NCI-H748 (cell line): Measurements from ENCODE around the gene CPEB1.

Source experiments
- DNase-seq: peaks from one replicate; lab custom pipeline; 2025; ENCODE audit not compliant: unreplicated experiment; lab: John Stamatoyannopoulos, UW

Gene CPEB1

DNA sequence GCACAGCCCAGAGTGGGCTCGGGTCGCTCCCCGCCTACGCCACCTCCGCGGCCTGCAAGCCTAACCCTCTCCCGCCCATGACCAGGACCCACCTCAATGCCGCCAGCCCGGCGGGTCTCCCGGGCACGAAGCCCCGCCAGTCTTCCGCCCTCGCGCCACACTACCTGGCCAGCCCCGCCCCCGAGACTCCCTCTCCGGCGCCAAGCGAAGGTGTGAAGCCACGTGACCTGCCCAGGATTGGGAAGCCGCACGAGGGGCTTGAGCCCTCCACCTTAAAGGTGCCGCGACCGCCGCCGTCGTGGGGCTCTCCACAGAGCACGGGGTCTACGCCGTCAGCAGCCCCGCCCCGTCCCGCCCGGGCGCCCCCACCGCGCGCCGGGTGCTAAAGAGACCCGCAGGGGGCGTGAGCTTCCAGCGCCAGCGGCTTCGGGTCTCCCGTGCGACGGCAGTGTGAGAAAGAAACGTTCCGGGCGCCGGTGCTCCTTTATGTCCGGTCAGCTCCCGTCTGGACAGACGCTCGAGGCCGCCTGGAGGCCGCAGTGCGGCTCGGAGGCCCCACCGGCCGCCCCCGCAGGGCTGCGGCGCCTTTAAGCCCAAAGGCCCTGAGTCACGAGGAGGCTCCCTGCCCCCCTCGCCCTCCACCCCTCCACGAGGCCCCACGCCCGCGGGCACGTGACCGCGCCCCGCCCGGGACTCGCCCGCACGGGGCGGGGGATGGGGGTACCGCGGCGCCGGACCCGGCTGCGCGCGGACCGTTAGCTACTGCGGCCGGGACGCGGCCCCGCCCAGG is at the start of gene CPEB1:
Gene CPEB1 (minus strand): TSS at position 319 of the 790 bp plus-strand sequence. CDS start 18,904 bp downstream, outside the sequence.
- DNase-seq: peak; percentile 31

DNA sequence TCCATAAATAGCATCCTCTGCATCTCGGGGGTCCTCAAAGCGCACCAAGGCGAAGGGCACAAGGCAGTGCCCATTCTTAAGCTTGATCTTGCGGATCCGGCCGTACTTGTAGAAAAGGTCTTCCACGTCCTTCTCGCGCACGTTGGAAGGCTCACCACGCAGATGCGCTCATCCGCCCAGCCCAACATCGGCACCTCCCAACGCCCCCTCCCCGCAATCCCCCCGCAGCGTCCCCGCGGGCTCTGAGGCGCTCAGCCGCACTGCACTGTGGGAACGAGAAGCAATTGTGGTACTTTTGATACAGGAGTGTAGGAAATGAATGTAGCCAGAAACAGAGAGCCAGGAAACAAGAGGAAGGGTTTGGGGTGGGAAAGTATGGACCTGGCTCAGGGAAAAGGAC is 45.0 kb upstream of the CPEB1 start:
- no peak for DNase-seq

- no peak for DNase-seq
Measured at GRCh38 chr15:82689147-82689546, 42.0 kb upstream of the CPEB1 start.

DNA sequence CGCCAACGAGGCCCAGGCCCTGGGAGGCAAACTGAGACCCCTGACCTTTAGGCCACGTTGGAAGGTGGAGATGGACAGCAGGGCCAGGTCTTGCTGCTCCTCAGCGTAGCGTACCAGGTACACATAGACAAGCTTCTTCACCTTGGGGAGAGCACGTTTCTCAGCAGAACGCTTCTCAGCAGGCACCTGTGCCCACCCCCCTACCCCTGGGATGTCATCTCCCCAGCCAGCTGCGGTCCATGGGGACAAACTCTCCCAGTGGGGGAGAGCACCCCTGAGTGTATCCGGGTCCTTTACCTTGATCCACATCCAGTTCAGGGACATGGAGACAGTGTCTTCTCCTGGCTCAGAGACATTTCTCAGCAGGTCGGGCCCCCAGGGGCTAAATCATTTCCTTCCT is 41.5 kb upstream of the CPEB1 start:
- no peak for DNase-seq

DNA sequence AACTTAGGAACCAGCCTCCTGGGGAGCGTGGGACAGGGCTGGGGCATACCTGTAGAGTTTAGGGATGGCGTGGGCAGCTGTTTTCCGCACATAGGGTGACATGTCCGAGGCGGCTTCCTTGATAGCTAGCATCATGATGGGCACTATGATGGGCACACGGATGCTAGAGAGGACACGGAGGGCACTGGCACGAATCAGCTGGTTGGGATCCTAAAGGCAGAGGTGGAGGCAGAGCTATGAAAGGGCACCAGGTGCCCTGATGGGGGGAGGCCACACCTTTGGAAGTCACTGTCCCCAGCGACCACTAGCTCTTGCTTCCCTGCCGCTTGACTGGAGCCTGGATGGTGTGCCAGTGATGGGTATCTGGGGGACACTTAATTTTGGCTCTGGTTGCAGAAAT is 34.2 kb upstream of the CPEB1 start:
- DNase-seq: peak; percentile 17

DNA sequence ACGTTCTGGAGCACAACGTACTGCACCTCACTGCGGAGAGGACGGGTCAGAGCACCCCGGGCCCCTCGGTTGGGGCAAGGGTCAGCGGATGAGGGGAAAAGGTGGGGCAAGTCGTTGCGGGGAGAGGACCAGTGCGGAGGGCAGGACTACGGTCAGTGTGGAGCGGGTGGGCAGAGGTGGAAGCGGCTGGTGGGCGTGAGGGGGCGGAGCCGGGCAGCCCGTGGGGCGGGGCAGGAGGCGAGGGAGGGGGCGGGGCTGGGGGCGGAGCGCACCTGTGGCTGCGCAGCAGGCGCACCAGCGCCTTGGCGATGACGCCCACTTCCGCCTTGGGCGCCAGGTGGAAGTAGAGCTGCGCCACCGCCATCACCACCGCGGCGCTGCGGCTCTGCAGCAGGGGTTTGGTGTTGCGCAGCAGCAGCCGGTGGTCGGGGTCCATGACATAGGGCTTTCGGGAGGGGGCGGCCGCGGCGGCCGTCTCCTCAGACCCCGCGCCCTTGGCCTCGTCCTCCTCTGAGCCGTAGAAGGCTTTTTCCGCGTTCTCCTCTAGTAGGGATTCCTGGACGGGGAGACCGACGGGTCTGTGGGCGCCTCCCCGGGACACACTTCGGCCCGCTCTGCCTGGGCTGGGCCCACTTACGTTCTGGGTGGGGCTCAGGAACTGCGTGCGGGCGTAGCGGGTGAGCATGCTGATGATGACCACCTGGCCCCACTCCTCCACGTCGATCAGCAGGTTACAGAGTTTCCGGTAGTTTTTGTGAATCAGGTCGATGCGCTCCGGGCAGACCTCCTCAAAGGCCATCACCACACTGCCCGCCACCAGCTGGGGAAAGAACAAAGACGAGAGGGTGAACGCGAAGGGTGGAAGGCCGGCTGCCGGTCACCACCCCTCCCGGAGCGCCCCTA is 33.3 kb upstream of the CPEB1 start:
- peak; percentile 90 for DNase-seq

- no peak for DNase-seq
Measured at GRCh38 chr15:82679626-82680199, 32.5 kb upstream of the CPEB1 start.

GRCh38 chr15:82677720-82678323 is 30.7 kb upstream of the CPEB1 start:
- DNase-seq: no peak

DNA sequence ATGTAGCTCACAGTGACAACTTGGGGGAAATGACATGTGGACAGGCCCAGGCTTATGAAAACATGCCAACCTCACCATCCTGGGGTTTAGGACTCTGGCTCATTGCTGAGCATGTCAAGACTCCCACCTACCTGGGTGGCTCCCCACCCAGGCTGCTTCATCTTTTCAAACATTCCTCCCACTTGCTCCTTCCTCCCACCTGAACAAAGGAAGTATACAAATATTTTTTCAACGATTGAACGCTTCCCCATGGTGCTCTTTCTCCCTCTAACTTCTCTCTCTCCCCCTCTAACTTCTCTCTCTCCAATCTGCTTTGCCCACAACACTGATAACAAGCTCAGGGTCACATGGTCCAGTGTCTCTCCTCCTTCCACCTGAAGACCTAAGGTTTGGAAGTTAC is 27.7 kb upstream of the CPEB1 start:
- no peak for DNase-seq

DNA sequence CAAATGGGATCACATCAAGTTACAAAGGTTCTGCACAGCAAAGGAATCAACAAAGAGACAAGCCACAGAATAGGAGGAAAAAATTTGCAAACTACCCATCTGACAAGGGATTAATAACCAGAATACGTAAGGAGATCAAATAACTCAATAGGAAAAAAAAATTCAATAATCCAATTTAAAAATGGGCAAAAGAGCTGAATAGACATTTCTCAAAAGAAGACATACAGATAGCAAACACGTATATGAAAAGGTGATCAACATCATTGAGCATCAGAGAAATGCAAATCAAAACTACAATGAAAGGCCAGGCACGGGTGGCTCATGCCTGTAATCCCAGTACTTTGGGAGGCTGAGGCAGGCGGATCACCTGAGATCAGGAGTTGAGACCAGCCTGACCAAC is 23.5 kb upstream of the CPEB1 start:
- DNase-seq: no peak

- no peak for DNase-seq
Measured at GRCh38 chr15:82666606-82667005, 19.4 kb upstream of the CPEB1 start.

GRCh38 chr15:82664021-82664420 is 16.9 kb upstream of the CPEB1 start:
- DNase-seq: no peak

DNA sequence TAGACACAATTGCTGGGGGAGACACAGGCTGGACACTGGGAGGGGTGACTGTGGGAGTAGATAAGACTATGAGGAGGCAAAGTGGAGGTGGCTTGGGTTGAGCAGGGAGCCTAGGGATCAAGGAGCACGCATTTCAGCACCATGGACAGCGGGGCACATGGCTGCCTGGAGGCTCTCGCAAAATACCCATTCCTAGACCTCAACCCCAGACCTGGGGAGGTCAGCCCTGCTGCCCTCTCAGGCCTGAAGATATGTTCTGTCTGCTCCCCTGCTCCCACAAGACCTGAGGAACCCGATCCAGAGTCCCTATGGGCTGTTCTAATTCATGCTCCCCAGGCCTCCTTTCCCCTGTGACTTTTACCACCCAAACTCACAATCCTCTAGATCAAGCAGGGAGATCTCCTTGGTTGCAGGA is 16.0 kb upstream of the CPEB1 start:
- no peak for DNase-seq

GRCh38 chr15:82662641-82663040 is 15.5 kb upstream of the CPEB1 start:
- DNase-seq: no peak

GRCh38 chr15:82660378-82660777 is 13.2 kb upstream of the CPEB1 start:
- no peak for DNase-seq

DNA sequence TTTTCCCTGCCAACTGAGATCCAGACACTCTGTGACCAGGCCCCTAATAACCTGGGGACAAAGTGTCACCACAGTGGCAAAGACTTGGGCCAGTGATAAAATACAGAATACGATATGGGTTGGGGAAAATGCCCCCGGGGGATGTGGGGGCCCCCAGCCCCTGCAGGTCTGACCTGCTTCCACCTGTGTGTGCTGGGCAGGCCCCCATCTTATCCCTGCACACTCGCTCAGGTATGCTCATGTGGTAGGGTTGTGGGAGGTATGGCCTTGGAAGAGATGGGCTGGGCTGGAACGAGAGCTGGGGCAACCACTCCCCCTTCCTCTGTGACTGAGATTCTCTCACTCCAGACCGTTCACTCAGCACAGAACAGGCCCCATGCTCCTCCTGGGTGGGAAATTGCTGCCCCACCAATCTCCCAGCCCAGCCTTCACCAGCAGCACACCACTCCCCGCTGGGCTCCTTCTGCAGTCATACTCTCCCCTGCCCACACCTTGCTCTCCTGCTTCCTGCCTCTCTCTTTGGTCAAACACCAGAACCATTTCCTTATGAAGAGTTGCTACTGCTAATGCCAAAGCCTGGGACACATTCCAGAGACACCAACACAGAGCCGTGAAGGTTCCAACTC is 9.6 kb upstream of the CPEB1 start:
- no peak for DNase-seq

DNA sequence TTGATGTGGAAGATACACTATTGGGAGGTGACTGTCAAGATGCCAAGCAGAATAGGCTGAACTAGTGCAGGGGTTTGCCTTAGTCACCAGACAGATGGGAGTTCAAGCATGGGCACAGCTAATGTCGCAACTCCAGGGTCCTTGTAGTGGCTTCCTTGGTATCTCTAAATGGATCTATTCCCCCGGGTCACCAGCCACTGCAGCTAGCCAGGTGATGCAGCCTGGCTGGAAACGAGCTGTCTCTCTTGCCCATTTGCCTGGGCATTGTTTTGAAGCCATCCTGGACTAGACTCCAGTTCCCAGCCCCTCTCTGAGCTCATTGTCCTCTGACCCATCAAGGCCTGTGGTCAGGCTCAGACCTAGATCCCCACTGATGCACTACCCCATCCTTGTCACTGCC is 8.4 kb upstream of the CPEB1 start:
- no peak for DNase-seq

DNA sequence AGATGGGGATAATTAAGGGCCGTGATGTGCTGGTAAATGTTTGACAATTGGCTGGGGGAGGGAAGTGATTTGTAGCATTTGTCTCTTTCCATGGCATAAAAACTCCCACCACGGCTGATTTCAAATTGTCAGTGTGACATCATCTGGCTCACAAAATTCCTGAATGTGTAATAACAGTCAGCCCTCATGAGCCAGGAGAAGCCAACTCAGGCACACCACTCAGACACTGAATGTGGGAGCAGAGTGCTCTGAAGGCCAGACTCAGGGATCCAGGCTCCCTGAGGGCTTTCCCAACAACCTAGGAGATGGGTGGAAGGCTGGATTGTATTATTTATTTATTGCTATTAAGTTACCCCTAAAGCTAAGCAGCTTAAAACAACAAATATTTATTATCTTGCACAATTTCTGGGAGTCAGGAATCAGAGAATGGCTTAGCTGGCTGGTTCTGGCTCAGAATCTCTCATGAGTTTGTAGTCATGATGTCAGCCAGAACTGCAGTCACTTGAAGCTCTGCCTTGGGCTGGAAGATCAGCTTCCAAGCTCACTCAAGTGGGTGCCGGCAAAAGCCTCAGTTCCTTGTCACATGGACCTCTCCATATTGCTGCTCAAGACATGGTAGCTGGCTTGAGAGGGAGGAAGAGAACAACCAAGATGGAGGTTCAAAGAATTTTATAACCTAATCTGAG is 6.5 kb upstream of the CPEB1 start:
- DNase-seq: no peak

GRCh38 chr15:82651708-82652107 is 4.5 kb upstream of the CPEB1 start:
- DNase-seq: no peak

DNA sequence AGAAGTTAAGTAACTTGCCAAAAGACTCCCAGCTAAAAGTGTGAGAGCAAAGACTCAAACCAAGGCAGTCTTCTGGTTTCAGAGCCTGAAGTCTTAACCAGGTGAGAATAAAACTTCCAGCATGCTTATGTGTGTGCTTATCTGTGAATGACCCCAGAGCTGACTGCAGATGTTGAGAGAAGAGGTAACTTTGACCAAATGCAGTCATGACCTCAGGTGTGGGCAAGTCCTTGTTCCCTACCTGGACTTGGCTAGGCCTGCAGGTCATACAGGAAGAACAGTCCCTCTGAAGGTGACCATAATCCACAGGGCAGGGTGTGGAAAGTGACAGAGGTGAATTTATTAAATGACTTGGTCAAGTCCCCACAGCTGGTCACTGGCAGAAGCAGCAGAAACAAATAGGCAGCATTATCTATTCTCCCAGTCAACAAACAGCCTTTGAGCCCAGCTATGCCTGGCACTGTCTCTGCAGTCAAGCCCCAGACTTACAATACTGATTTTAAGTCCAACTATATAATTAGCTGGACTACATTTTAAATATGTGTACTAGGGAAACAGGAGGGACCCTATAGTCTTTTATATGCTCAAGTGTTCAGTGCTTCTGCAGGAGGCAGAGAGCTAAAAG is 3.0 kb upstream of the CPEB1 start:
- DNase-seq: no peak
